ENCODE results near the gene FANK1.

- TF ChIP-seq EZH2phosphoT487 (IDR thresholded peaks at IDR 0.05; ENCODE audit: low read length): no peak
- TF ChIP-seq CTCF (IDR thresholded peaks at IDR 0.05; ENCODE audit: low read length): no peak
- TF ChIP-seq EZH2 (optimal IDR thresholded peaks at IDR 0.05; ENCODE audit: low read depth, low read length): no peak
These were observed 101.2 kb downstream of the FANK1 start for GRCh38 chr10:125997586-125997985.

All from MM.1S (cell line).